Loucy (cell line): ENCODE measurements around the gene NOP16.

ENCODE experiments used
- H2AFZ ChIP-seq: fragments of 200-600 bp; sonication (generic); 2 replicates; pipeline ENCODE4 v1.6.0; 2016; ENCODE audit warnings: antibody characterized with exemption, mild to moderate bottlenecking, low read length, moderate library complexity
- H3F3A ChIP-seq: fragments of 200-600 bp; 2 replicates; pipeline ENCODE4 v1.6.0; 2016; ENCODE audit warnings: antibody characterized with exemption, low read depth, mild to moderate bottlenecking
- H3K27me3 ChIP-seq: fragments of 200-600 bp; sonication (generic); 2 replicates; pipeline ENCODE4 v1.6.1; 2014; ENCODE audit warnings: low read length, mild to moderate bottlenecking; ENCODE audit not compliant: insufficient read depth, poor library complexity, severe bottlenecking
- H3K36me3 ChIP-seq: fragments of 200-600 bp; sonication (generic); 2 replicates; pipeline ENCODE4 v1.6.1; 2016; ENCODE audit warnings: low read length; ENCODE audit not compliant: insufficient read depth
- H3K4me1 ChIP-seq: fragments of 200-600 bp; sonication (generic); 2 replicates; pipeline ENCODE4 v1.5.1; 2014; ENCODE audit warnings: low read length, mild to moderate bottlenecking; ENCODE audit not compliant: insufficient read depth, poor library complexity, severe bottlenecking
- H3K4me2 ChIP-seq: fragments of 200-600 bp; sonication (generic); 2 replicates; pipeline ENCODE4 v1.6.0; 2014; ENCODE audit warnings: antibody characterized with exemption, low read length, low read depth, mild to moderate bottlenecking; ENCODE audit not compliant: poor library complexity, severe bottlenecking
- H3K4me3 ChIP-seq: fragments of 200-600 bp; sonication (generic); 2 replicates; pipeline ENCODE4 v1.5.1; 2014; ENCODE audit warnings: low read length, mild to moderate bottlenecking, mixed read lengths; ENCODE audit not compliant: poor library complexity, severe bottlenecking
- H3K79me2 ChIP-seq: fragments of 200-600 bp; sonication (generic); 2 replicates; pipeline ENCODE4 v1.6.1; 2014; ENCODE audit warnings: low read length; ENCODE audit not compliant: insufficient read depth
- H3K9ac ChIP-seq: fragments of 200-600 bp; sonication (generic); 2 replicates; pipeline ENCODE4 v1.6.0; 2014; ENCODE audit warnings: mild to moderate bottlenecking, low read depth, low read length, moderate library complexity; ENCODE audit not compliant: poor library complexity, severe bottlenecking
- H3K9me2 ChIP-seq: fragments of 200-600 bp; sonication (generic); replicated peaks from 2 replicates; pipeline ENCODE4 v1.6.1; 2016; ENCODE audit warnings: low read depth, low read length, mixed read lengths
- H3K9me3 ChIP-seq: fragments of 200-600 bp; sonication (generic); 2 replicates; pipeline ENCODE4 v1.6.1; 2014; ENCODE audit warnings: mild to moderate bottlenecking, antibody characterized with exemption, low read length, low read depth; ENCODE audit not compliant: insufficient read depth
- H4K20me1 ChIP-seq: fragments of 200-600 bp; sonication (generic); 2 replicates; pipeline ENCODE4 v1.6.0; 2014; ENCODE audit warnings: antibody characterized with exemption, low read length, mild to moderate bottlenecking; ENCODE audit not compliant: insufficient read depth, poor library complexity, severe bottlenecking
- CTCF ChIP-seq: fragments of 200-600 bp; sonication (generic); conservative IDR thresholded peaks from 2 replicates; pipeline ENCODE4 v1.5.1; 2014; ENCODE audit warnings: mild to moderate bottlenecking, antibody characterized with exemption, low read length
- EZH2phosphoT487 ChIP-seq: fragments of 200-600 bp; IDR thresholded peaks from 2 replicates; pipeline ENCODE4 v1.6.1; 2018; ENCODE audit warnings: antibody characterized with exemption, mild to moderate bottlenecking, moderate library complexity, borderline replicate concordance

Gene NOP16

GRCh38 chr5:176413709-176414191, 25.4 kb upstream of the NOP16 start:
- H3K4me3 ChIP-seq = no peak overlapping the region
- H3K9me2 ChIP-seq = no peaks in the 10 kb centered on the region
- H3K4me2 ChIP-seq = no peak overlapping the region
- 0 out of 2 replicates have a peak, but pooled peaks cover 6% of the 10 kb centered on the region for H3K79me2 ChIP-seq
- no peak overlapping the region for H3K9ac ChIP-seq
- no peak for TF ChIP-seq CTCF
- TF ChIP-seq EZH2phosphoT487 = no peak
- no peak overlapping the region for H2AFZ ChIP-seq
- no peaks in the 10 kb centered on the region for H4K20me1 ChIP-seq
- no peaks in the 10 kb centered on the region for H3K36me3 ChIP-seq
- H3K4me1 ChIP-seq = peaks cover 6% of the 10 kb centered on the region
- H3K27me3 ChIP-seq = no peaks in the 10 kb centered on the region
- no peaks in the 10 kb centered on the region for H3K9me3 ChIP-seq
- H3F3A ChIP-seq = no peaks in the 10 kb centered on the region

- no peak for TF ChIP-seq EZH2phosphoT487
- no peak for TF ChIP-seq CTCF
- H4K20me1 ChIP-seq = no peaks in the 10 kb centered on the region
- no peak overlapping the region for H2AFZ ChIP-seq
- H3K9ac ChIP-seq = no peak overlapping the region
- H3K36me3 ChIP-seq = no peaks in the 10 kb centered on the region
- H3K4me2 ChIP-seq = no peak overlapping the region
- H3K9me3 ChIP-seq = no peaks in the 10 kb centered on the region
- no peaks in the 10 kb centered on the region for H3F3A ChIP-seq
- H3K4me3 ChIP-seq = no peak overlapping the region
- no peaks in the 10 kb centered on the region for H3K27me3 ChIP-seq
- no peaks in the 10 kb centered on the region for H3K9me2 ChIP-seq
- 0 out of 2 replicates have a peak, but pooled peaks cover 6% of the 10 kb centered on the region for H3K79me2 ChIP-seq
- peaks cover 6% of the 10 kb centered on the region for H3K4me1 ChIP-seq
Measured at GRCh38 chr5:176413255-176413565, 24.8 kb upstream of the NOP16 start.

GRCh38 chr5:176412517-176413254, 24.3 kb upstream of the NOP16 start:
- no peaks in the 10 kb centered on the region for H3K9me3 ChIP-seq
- H4K20me1 ChIP-seq = no peaks in the 10 kb centered on the region
- H3K4me2 ChIP-seq = no peak overlapping the region
- peaks cover 6% of the 10 kb centered on the region for H3K4me1 ChIP-seq
- H3K9ac ChIP-seq = no peak overlapping the region
- no peaks in the 10 kb centered on the region for H3K9me2 ChIP-seq
- H3K79me2 ChIP-seq = 0 out of 2 replicates have a peak, but pooled peaks cover 6% of the 10 kb centered on the region
- no peak for TF ChIP-seq EZH2phosphoT487
- TF ChIP-seq CTCF = no peak
- no peaks in the 10 kb centered on the region for H3F3A ChIP-seq
- no peaks in the 10 kb centered on the region for H3K36me3 ChIP-seq
- no peak overlapping the region for H2AFZ ChIP-seq
- no peaks in the 10 kb centered on the region for H3K27me3 ChIP-seq
- H3K4me3 ChIP-seq = no peak overlapping the region
